Activated naive CD4-positive, alpha-beta T cell treated with anti-CD3 and anti-CD28 coated beads, Interleukin-2, amount 50 U/mL, for 24 hours (primary cell): ENCODE data around the gene DDX5.
"Not testable (repeated sequence)": the region's sequence is repeated elsewhere in the genome, so short reads cannot be mapped to it uniquely, and the experiment has no call there.

ENCODE experiments used
- H3K27ac Mint-ChIP-seq: one replicate; pipeline ENCODE4 v1.8.0; 2021; ENCODE audit warnings: mild to moderate bottlenecking, mixed read lengths
- H3K27me3 Mint-ChIP-seq: one replicate; pipeline ENCODE4 v1.8.0; 2021; ENCODE audit warnings: mixed read lengths
- H3K36me3 Mint-ChIP-seq: one replicate; pipeline ENCODE4 v1.8.0; 2021; ENCODE audit warnings: mixed read lengths
- H3K4me1 Mint-ChIP-seq: one replicate; pipeline ENCODE4 v1.8.0; 2021; ENCODE audit warnings: mixed read lengths
- H3K4me3 Mint-ChIP-seq: one replicate; pipeline ENCODE4 v1.8.0; 2021; ENCODE audit warnings: mild to moderate bottlenecking, mixed read lengths
- H3K9me3 Mint-ChIP-seq: one replicate; pipeline ENCODE4 v1.8.0; 2021; ENCODE audit warnings: mixed read lengths

DDX5 gene

GRCh38 chr17:64488301-64488700, 17.8 kb downstream of the DDX5 start:
- H3K27ac Mint-ChIP-seq = no peak overlapping the region
- no peaks in the 10 kb centered on the region for H3K27me3 Mint-ChIP-seq
- no peak overlapping the region for H3K4me3 Mint-ChIP-seq
- peaks cover 22% of the 10 kb centered on the region for H3K4me1 Mint-ChIP-seq
- H3K9me3 Mint-ChIP-seq = no peaks in the 10 kb centered on the region
- H3K36me3 Mint-ChIP-seq = peaks cover 11% of the 10 kb centered on the region

DNA sequence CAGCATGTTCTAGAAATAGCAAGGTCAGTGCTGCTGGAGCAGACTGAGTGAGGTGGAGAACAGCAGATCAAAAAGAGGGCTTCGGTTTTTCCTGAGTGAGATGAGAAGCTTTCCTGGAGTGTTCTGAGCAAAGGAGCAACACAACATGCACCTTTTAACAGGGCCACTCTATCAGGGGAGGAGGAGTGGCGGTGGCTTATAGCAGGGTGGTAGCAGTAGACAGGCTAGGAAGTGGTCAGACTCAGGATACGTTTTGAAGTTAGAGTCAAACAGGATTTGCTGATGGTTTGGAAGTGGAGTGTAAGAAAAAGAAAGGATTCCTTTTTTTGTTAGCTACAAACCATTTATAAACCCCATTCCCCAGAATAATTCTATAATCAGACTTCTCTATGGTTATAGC, 21.7 kb downstream of the DDX5 start:
- Mint-ChIP-seq H3K4me3 (no peak overlapping the region), H3K27ac (no peak overlapping the region), H3K27me3 (no peaks in the 10 kb centered on the region), H3K36me3 (peaks cover 6% of the 10 kb centered on the region), H3K4me1 (peaks cover 12% of the 10 kb centered on the region), H3K9me3 (no peaks in the 10 kb centered on the region)

- no peak overlapping the region for H3K27ac Mint-ChIP-seq
- peaks cover 6% of the 10 kb centered on the region for H3K36me3 Mint-ChIP-seq
Measured at GRCh38 chr17:64480951-64481350, 25.1 kb downstream of the DDX5 start.

GRCh38 chr17:64477849-64478248, 28.2 kb downstream of the DDX5 start:
- no peaks in the 10 kb centered on the region for H3K9me3 Mint-ChIP-seq
- peaks cover 4% of the 10 kb centered on the region for H3K36me3 Mint-ChIP-seq
- no peak overlapping the region for H3K27ac Mint-ChIP-seq
- no peaks in the 10 kb centered on the region for H3K4me1 Mint-ChIP-seq
- H3K27me3 Mint-ChIP-seq = no peaks in the 10 kb centered on the region
- no peak overlapping the region for H3K4me3 Mint-ChIP-seq

More at GRCh38 chr17:64480951-64481350, 25.1 kb downstream of the DDX5 start:
- H3K9me3 Mint-ChIP-seq = no peaks in the 10 kb centered on the region
- H3K4me3 Mint-ChIP-seq = no peak overlapping the region
- H3K4me1 Mint-ChIP-seq = peaks cover 12% of the 10 kb centered on the region
- H3K27me3 Mint-ChIP-seq = no peaks in the 10 kb centered on the region

DNA sequence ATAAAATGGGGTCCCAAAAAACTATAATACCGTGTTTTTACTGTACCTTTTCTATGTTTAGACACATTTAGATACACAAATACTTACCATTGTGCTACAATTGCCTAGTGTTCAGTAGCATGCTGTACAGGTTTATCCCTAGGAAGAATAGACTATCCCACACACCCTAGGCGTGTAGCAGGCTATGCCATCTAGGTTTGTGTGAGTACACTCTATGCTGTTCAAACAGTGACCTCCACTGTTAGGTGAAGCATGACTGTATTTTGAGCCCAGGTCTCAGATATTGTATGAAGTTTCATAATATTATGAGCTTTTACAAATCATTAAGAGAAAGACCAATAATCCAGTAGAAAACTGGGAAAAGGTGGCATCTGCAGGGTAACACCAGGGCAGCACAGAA, 33.5 kb downstream of the DDX5 start:
- Mint-ChIP-seq H3K4me1 (no peaks in the 10 kb centered on the region), H3K4me3 (no peak overlapping the region), H3K27me3 (no peaks in the 10 kb centered on the region), H3K27ac (no peak overlapping the region), H3K9me3 (no peaks in the 10 kb centered on the region), H3K36me3 (no peaks in the 10 kb centered on the region)

- no peaks in the 10 kb centered on the region for H3K9me3 Mint-ChIP-seq
- no peak overlapping the region for H3K4me3 Mint-ChIP-seq
- no peaks in the 10 kb centered on the region for H3K4me1 Mint-ChIP-seq
- H3K27ac Mint-ChIP-seq = no peak overlapping the region
- no peaks in the 10 kb centered on the region for H3K27me3 Mint-ChIP-seq
- H3K36me3 Mint-ChIP-seq = no peaks in the 10 kb centered on the region
Measured at GRCh38 chr17:64471440-64471839, 34.6 kb downstream of the DDX5 start.

GRCh38 chr17:64470625-64471024, 35.5 kb downstream of the DDX5 start:
- no peaks in the 10 kb centered on the region for H3K4me1 Mint-ChIP-seq

DNA sequence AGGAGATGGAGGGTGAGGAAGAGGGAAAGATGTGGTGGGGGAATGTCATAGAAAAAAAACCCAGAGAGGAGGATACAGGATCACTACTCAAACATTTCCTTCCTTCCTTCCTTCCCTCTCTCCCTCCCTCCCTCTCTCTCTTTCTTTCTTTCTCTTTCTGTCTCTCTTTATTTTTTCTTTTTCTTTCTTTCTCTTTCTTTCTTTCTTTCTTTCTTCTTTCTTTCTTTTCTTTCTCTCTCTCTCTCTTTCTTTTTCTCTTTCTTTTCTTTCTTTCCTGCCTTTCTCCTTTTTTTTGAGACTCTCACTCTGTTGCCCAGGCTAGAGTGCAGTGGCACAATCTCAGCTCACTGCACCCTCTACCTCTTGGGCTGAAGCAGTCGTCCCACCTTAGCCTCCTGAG, 39.3 kb downstream of the DDX5 start:
- H3K4me3 Mint-ChIP-seq, H3K9me3 Mint-ChIP-seq, H3K27me3 Mint-ChIP-seq, H3K4me1 Mint-ChIP-seq, H3K36me3 Mint-ChIP-seq: not testable (repeated sequence)
- H3K27ac Mint-ChIP-seq = peak overlapping the region; percentile 35

More at GRCh38 chr17:64470625-64471024, 35.5 kb downstream of the DDX5 start:
- Mint-ChIP-seq H3K27me3 (no peaks in the 10 kb centered on the region), H3K27ac (no peak overlapping the region), H3K9me3 (no peaks in the 10 kb centered on the region), H3K36me3 (no peaks in the 10 kb centered on the region), H3K4me3 (no peak overlapping the region)

DNA sequence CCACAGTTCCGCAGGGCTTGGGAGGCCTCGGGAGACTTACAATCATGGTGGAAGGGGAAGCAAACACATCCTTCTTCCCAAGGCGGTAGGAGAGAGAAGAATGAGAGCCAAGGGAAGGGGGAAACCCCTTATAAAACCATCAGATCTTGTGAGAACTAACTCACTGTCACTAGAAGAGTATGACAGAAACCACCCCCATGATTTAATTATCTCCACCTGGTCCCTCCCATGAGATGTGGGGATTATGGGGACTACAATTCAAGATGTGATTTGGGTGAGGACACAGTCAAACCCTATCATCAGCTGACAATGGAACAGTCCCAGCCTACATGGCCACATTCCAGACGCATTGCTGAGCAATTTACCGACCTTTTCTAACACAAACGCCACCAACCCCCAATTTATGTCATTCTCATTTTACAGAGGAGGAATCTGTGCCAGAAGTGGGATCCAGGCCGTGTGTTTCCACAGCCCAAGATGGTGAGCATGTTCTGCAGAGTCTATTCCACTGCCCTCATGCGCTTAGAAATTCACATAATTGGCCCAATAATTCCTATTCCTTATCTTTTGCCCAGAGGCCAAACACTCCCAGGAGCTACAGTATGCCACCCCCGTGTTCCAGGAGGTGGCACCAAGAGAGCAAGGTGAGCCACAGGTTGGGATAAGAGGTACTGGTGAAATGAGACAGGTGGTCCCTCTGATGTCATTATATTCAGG, 39.9 kb downstream of the DDX5 start:
- no peak overlapping the region for H3K4me3 Mint-ChIP-seq
- no peaks in the 10 kb centered on the region for H3K36me3 Mint-ChIP-seq
- no peak overlapping the region for H3K27ac Mint-ChIP-seq
- no peaks in the 10 kb centered on the region for H3K4me1 Mint-ChIP-seq
- no peaks in the 10 kb centered on the region for H3K9me3 Mint-ChIP-seq
- H3K27me3 Mint-ChIP-seq = no peaks in the 10 kb centered on the region

GRCh38 chr17:64461788-64462187, 44.3 kb downstream of the DDX5 start:
- Mint-ChIP-seq H3K27ac (no peak overlapping the region), H3K4me3 (no peak overlapping the region), H3K4me1 (peaks cover 17% of the 10 kb centered on the region), H3K36me3 (no peaks in the 10 kb centered on the region), H3K27me3 (no peaks in the 10 kb centered on the region), H3K9me3 (no peaks in the 10 kb centered on the region)

- H3K4me1 Mint-ChIP-seq = peaks cover 25% of the 10 kb centered on the region
- no peaks in the 10 kb centered on the region for H3K36me3 Mint-ChIP-seq
- H3K27me3 Mint-ChIP-seq = no peaks in the 10 kb centered on the region
- H3K27ac Mint-ChIP-seq = no peak overlapping the region
- no peak overlapping the region for H3K4me3 Mint-ChIP-seq
- no peaks in the 10 kb centered on the region for H3K9me3 Mint-ChIP-seq
Measured at GRCh38 chr17:64460955-64461354, 45.1 kb downstream of the DDX5 start.

- peaks cover 33% of the 10 kb centered on the region for H3K4me1 Mint-ChIP-seq
- H3K4me3 Mint-ChIP-seq = not testable (repeated sequence)
Measured at GRCh38 chr17:64459818-64460217, 46.3 kb downstream of the DDX5 start.

GRCh38 chr17:64459284-64459747, 46.8 kb downstream of the DDX5 start:
- Mint-ChIP-seq H3K4me1 (peaks cover 33% of the 10 kb centered on the region), H3K27ac (no peak overlapping the region), H3K4me3 (no peak overlapping the region), H3K36me3 (no peaks in the 10 kb centered on the region), H3K27me3 (no peaks in the 10 kb centered on the region), H3K9me3 (no peaks in the 10 kb centered on the region)

More at GRCh38 chr17:64459818-64460217, 46.3 kb downstream of the DDX5 start:
- H3K27me3 Mint-ChIP-seq, H3K9me3 Mint-ChIP-seq, H3K27ac Mint-ChIP-seq, H3K36me3 Mint-ChIP-seq: not testable (repeated sequence)

DNA sequence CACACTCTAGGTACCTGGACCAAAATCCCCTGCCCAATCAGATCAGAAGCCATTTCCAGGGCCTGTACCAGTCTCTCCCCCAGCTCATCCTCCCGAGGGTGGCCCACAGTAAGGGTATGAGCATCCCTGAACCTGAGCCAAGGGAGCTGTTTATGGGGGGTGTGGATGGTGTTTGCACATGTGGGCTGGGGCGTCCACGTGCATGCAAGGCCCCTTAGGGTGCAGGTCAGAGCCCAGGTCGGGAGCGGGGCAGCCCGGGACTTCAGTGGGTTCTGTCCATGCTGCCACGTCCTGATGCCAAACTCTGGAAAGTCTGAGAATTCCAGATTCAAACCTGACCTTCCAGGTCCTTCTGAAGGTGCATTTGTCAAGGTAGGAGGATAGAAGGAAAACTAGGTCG, 47.3 kb downstream of the DDX5 start:
- Mint-ChIP-seq H3K4me3 (no peak overlapping the region), H3K4me1 (peaks cover 33% of the 10 kb centered on the region), H3K9me3 (no peaks in the 10 kb centered on the region), H3K36me3 (no peaks in the 10 kb centered on the region), H3K27ac (no peak overlapping the region), H3K27me3 (no peaks in the 10 kb centered on the region)

- Mint-ChIP-seq H3K27me3 (no peaks in the 10 kb centered on the region), H3K9me3 (no peaks in the 10 kb centered on the region), H3K4me1 (peaks cover 33% of the 10 kb centered on the region), H3K4me3 (no peak overlapping the region), H3K36me3 (no peaks in the 10 kb centered on the region), H3K27ac (no peak overlapping the region)
Measured at GRCh38 chr17:64457156-64457555, 48.9 kb downstream of the DDX5 start.

GRCh38 chr17:64455993-64456885, 49.9 kb downstream of the DDX5 start:
- peak overlapping the region; percentile 74 for H3K27ac Mint-ChIP-seq
- H3K36me3 Mint-ChIP-seq = no peaks in the 10 kb centered on the region
- no peaks in the 10 kb centered on the region for H3K27me3 Mint-ChIP-seq
- no peak overlapping the region for H3K4me3 Mint-ChIP-seq
- no peaks in the 10 kb centered on the region for H3K9me3 Mint-ChIP-seq
- H3K4me1 Mint-ChIP-seq = peaks cover 33% of the 10 kb centered on the region
